SK-N-DZ (cell line): Measurements from ENCODE around the gene KMT5B. TPM values are rescaled to one million over a fixed set of nuclear protein-coding genes. Genes with fewer than 3 reads are reported as not detected.
"Not testable (repeated sequence)": the region's sequence is repeated elsewhere in the genome, so short reads cannot be mapped to it uniquely, and the experiment has no call there.

Experiments used
- DNase-seq: peaks from one replicate; pipeline ENCODE4 v3.0.0-alpha.2; 2015; ENCODE audit warnings: low spot score
- polyA plus RNA-seq, 2 experiments: library from polyadenylated mRNA; depleted of rRNA; stranded (reverse); fragments of >200 nt; gene quantifications; 2 replicates each; pipeline ENCODE4 v1.2.3, GENCODE V29; 2014

KMT5B gene
- polyA plus RNA-seq (2014; cell fraction: cytosol; rRNA removed): 34.8 and 41.5 TPM in 2 replicates
- 38.9 and 45.3 TPM in 2 replicates for polyA plus RNA-seq (2014; cell fraction: nucleus; rRNA removed)

DNA sequence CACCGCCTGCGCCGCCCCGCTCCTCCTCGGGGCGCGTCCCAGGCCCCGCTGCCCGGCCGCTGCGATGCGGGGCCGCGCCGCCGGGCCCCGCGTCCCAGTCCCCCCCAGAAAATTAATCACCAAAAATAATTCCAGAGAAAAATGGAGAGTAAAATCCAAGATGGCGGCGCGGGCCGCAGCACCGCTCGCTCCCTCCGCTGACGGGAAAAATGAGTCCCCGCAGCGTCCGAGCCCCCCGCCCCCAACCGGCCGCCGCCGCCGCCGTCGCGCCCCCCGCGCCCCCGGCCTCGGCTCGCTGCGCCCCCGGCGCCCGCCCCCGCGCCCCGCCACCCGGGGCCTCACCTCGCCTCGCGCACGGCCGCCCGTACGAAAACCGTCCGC, at the start of gene KMT5B:
TSS of gene KMT5B (minus strand) at position 162 of the 381 bp plus-strand sequence. CDS start 23,220 bp downstream, outside the sequence.
- peak; percentile 54 for DNase-seq

DNA sequence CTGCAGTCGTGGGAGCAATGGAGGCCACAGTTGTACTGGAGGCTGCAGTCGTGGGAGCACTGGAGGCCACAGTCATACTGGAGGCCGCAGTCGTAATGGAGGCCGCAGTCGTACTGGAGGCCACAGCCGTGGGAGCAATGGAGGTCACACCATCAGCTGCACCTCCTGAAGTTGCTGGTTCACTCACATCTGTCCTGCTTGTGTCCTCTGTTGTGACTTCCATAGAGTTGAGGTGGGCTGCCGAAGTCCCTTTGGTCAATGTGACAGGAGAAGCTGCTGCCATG, 49.4 kb upstream of the KMT5B start:
- DNase-seq: no peak

DNA sequence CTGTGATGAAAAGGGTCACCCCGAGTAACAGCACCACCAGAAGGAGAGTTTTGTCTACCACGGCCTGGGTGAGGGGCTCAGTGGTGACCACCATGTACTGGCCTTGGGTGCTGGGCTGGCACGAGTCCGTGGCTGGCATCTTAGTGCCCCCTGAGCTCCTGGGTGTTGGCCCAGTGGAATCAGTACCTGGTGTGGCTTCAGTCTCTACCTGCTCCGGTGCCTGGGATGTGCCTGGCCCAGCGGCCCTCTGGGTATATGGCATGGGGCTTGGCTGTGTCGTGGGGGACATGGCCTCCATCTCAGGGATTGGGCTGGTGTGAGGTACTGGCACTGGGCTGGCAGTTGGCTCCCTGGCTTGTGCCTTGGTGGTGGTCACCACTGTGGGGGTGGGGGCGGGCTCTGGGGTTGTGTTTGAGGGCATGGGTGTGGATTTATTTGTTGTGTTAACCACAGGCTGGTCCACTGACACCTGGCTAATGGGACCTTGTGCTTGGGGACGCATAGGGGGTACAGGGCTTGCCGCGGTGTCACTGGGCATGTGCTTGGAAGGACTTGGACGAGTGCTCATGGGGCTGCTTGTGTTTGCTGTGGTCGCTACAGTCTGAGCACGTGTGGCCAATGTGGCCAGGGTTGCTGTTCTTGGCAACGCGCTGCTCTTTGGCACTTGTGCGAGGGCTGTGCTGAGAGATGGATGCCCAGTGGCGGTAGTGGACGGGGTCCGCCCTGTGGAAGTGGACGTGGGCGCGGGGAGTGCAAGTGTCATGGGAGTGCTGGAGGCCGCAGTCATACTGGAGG, 48.9 kb upstream of the KMT5B start:
- no peak for DNase-seq

DNA sequence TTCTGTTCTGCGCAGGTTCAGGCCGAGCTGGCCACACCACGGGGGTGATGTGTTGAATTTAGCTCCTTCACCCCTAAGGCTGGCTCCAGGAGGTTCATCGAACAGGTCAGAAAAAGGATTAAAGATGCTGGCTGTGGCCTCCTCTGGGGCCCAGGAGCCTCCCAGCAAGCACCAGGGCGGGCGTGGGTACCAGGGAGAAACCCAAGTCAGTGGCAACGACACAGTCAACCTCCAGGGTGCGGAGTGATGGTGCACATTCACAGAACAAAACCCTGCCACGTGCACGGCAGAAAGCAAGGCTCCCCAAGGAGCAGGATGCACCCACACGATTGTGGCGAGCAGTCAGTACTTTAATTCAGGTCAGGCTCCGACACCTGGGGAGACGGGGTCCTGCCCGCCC, 47.9 kb upstream of the KMT5B start:
- no peak for DNase-seq

DNA sequence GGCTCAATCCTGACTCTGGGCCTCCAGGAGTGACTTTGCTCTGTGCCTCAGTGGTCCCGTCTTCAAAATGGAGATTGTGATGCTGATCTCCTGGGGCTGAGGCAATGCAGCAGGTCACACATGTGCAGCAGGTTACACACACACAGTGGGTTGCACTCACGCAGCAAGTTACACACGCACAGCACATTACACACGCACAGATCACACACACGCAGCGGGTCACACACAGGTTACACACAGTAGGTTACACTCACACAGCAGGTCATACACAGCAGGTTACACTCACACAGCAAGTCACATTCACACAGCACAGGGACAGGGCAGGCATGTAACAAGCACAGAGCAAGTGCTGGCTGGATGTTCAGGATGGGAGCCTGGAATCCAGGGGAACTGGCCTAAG, 47.4 kb upstream of the KMT5B start:
- no peak for DNase-seq

DNA sequence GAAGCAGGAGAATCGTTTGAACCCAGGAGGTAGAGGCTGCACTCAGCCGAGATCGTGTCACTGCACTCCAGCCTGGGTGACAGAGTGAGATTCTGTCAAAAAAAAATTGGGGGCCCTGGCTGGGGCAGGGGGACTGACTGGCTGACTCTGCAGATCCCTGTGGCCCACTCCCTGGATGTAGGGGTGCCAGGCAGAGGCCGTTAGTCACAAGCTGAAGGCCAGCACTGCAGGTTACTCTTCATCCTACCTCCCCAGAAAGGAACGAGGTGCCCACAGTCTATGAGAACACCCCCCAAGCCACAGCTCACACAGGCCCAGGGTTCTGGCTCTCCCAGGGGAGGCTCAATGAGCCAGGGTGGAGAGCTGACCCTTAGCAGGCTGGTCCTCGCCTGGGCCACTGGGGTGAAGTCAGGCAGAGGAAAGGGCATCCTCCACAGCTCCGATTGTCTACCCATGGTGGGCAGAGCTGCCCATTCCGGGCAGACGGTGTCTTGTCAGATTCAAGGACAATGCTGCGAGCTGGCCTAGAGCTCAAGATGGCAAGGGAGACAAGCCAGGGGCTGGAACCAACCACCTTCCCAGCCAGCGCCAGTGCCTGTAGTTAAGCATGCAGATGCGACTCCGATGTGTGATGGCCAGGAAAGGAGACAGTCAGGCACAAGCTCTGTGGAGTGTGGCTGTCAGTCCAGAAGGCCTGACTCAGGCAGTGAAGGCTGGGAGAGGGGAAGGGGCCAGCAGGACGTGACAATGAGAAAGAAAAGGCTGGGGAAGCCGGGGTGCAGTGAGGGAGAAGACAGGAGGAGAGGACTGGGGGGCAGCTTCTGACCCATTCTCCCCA, 46.2 kb upstream of the KMT5B start:
- no peak for DNase-seq

DNA sequence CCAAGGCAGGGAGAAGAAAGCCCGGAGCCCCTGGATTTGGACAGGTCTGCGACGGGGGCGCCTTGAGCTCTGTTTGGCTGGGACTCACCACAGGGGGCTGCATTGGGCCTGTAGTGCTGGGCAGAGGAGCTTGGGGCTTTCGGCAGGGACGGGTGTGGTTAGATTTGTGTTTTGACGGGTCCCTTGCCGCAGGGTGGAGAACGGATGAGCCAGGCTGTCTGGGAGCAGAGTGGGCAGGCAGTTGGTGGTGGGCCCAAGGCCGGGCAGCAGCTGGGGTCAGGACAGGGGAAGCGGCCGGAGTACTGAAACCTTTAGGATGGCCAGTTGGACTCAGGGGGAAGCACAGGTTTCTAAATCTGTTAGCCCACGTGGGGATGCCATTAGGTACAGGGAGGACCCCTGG, 45.3 kb upstream of the KMT5B start:
- DNase-seq: no peak

DNA sequence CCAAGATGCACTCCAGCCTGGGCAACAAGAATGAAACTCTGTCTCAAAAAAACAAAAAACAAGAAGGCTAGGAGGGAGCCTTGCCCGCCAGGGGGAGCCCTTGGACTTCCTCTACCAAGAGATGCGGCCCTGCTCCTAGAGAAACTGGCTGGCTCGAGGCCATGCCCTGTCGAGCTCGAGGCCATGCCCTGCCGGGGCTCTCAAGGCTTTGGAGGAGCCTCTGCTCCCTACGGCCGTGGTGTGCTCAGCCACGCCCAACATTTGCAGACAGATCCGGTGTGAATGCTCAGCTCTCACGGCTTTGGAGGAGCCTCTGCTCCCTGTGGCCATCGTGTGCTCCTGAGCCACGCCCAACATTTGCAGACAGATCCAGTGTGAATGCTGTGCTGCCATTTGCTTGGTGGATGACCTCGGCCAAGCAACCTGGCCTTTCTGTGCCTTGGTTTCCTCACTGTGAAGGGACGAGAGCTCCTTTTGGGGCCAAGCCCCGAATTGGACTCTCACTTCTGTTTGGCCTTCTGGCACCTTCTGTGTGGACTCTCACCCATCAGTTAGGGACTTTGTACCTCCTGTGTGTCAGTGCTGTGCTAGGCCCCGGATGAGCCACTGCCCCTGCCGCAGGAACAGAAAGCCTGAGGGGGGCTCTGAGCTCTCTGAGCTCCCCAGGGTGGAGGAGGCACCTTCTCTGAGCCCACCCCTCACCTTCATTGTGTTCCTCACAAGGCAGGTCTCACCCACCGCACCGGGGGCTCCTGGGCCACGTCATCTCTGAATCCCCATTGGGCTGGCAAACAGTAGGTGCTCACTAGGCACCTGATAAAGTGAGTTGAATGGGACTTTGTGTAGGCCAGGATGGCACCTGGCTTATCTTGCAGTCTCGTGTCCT, 44.6 kb upstream of the KMT5B start:
- DNase-seq: peak; percentile 92

DNA sequence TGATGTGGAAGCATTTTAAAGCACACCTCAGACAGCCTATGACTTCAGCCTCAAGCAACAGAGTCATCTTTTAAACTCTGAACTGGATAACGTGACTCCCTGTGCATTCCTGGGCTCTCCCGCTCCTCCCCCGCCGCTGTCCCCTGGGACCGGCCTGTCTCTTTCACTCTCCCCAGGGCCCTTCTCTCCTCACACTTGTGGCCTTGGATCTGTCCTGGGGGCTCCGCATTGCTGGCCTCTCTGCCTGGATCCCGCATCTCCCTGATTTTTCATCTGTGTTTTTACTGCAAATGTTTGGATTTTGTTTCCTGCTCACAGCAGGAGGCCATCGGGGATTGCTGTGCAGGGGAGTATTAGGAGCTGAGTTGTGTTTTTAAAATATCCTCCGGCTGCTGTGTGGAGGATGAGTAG, 43.2 kb upstream of the KMT5B start:
- DNase-seq: no peak

DNA sequence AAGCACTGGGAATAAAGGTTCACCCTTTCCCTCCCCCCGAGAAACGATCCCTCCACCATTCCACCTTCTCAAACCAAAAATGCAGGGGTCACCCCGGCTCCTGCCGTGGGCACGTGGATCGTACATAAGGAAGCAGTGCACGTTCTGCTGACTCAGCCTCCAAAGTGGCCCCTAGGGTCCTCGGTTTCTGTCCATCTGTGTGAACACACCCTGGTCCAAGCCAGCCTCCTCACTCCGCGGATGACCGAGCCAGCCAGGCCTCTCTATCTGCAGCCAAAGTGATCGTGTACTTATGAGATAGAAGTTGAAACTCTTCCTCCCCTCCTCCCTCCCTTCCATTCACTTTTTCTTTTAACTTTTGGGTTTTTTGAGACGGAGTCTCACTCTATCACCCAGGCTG, 42.4 kb upstream of the KMT5B start:
- DNase-seq: no peak

DNA sequence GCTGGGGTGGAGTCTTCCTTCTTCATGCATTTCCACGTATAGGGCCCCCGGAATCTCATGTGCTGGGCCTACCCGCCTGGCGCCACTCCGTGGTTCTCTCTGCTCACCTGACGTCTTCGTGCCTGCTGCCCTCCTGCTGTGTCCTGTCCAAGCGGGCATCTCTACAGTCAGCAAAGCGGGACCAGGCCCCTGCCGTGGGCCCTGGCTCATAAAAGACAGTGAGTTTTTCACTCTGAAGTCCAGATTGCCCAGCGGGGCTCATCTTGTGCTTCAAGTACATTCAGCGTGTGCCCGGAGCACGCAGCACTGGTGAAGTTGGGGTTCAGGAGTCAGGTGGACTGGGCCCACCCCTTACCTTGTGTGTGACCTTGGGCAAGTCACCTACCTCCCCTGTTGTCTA, 41.3 kb upstream of the KMT5B start:
- DNase-seq: no peak

DNA sequence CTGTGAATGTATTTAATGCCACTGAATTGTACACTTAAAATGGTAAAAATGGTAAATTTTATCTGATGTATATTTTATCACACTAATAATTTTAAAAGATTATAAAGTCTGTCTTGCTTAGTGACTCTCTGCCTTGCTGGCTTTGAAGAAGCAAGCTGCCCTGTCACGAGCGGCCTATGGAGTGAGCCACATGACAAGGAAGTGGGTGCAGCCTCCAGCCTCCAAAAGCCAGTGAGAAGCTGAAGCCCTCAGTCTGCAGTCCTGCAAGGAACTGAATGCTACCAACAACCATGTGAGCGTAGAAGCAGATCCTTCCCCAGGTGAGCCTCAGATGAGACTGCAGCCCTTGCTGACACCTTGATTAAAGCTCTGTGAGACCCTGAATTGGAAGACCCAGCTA, 38.7 kb upstream of the KMT5B start:
- no peak for DNase-seq

DNA sequence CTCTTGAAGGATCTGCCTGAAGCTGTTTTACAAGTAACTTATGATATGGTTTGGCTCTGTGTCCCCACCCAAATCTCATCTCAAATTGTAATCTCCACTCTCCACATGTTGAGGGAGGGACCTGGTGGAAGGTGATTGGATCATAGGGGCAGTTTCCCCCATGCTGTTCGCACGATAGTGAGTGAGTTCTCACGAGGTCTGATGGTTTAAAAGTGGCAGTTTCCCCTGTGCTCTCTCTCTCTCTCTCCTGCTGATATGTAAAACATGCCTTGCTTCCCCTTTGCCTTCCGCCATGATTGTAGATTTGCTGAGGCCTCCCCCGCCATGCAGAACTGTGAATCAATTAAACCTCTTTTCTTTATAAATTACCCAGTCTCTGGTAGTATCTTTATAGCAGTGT, 31.8 kb upstream of the KMT5B start:
- DNase-seq: not testable (repeated sequence)

DNA sequence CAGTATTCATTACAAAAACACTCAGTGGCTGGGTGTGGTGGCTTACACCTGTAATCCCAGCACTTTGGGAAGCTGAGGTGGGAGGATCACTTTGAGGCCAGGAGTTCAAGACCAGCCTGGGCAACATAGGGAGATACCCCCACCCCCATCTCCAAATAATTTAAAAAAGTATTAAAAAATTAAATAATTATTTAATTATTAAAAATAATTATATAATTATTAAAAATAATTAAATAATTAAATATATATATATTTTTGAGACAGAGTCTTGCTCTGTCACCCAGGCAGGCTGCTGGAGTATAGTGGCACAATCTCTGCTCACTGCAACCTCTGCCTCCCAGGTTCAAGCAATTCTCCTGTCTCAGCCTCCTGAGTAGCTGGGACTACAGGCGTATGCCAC, 30.8 kb upstream of the KMT5B start:
- not testable (repeated sequence) for DNase-seq

DNA sequence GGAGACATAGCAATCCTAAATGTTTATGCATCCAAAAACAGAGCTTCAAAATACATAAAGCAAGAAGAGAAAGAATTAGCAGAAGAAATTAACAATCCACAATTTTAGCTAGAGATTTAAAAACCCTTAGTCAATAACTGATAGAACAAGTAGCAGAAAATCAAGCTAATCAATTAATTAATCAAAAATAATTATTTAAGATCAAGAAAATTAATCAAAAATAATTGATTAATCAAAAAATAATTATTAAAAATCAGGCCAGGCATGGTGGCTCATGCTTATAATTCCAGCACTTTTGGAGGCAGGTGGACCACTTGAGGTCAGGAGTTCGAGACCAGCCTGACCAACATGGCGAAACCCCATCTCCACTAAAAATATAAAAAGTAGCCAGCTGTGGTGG, 29.5 kb upstream of the KMT5B start:
- no peak for DNase-seq

DNA sequence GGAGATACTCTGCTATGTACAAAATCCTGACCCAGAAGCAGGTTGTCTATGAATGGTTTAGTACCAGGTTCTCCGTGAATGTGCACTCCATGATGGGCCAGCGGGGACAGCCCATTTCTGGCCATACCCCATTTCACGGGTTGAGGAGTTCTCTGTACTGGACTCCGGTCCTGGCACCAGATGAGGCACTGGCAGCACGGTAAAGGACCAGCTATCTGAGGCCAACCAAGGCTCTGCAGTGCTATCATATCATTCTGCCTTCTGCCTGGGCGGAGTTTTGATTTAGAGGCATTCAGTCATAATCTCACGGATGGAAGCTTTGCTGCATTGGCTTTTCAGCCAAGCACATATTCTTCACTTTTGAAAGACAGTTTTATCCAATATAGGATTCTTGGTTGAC, 18.5 kb upstream of the KMT5B start:
- DNase-seq: no peak

DNA sequence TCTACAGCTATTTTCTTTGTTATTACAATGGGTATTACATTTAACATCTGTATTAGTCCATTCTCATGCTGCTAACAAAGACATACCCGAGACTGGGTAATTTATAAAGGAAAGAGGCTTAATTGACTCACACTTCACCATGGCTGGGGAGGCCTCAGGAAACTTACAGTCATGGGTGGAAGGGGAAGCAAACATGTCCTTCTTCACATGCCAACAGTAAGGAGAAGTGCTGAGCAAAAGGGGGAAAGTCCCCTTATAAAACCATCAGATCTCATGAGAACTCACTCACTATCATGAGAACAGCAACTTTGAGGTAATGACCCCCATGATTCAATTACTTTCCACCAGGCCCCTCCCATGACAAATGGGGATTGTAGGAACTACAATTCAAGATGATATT, 16.5 kb upstream of the KMT5B start:
- no peak for DNase-seq

DNA sequence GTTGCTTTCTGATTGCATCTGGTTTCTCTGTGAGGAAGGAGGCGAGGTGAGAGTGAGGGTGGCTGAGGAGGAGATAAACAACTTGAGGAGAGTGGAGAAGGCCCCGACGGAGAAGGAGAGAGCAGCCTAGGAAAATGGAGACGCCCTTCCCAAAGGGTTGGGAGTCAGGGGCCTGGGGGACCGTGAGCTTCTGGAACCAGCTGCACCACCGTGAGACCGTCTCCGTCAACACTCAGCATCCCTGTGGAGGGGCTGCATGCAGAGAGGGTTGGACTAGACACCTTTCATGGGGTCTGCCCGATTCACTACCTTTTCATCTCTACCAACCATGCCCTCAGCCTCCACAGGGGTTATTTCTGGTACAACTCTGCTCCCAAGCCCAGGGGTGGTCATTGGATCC, 13.3 kb upstream of the KMT5B start:
- DNase-seq: no peak

DNA sequence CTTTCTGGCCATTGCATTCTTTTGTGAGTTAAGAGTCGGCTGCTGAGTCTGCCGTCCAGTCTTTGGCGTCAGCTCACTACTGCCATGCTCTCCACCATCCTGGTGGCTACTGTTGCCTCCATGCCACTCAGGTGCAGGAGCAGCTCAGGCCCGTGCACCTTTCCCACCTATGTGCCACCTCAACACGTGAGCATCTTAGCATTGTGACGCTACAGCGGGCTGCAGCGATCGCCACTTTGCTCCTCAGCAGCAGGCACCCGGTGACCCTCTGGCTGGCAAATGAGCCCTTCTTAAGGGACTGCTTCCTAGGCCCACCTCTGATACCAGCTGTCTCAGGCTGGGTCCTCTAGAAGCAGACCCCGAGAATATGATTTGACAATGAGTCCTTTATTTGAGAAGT, 11.5 kb upstream of the KMT5B start:
- DNase-seq: no peak

DNA sequence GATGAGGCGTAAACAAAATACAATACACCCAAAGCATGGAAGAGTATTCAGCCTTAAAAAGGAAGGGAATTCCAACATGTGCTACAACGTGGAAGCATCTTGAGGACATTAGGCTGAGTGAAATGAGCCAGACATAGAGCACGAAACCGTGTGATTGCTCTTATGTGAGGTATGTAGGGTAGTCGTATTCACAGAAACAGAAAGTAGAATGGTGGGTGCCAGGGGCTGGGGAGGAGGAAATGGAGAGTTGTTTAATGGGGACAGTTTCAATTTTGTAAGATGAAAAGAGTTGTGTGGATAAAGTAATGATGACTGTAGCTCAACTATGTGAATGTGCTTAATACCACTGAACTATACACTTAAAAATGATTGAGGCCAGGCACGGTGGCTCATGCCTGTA, 10.2 kb upstream of the KMT5B start:
- no peak for DNase-seq

DNA sequence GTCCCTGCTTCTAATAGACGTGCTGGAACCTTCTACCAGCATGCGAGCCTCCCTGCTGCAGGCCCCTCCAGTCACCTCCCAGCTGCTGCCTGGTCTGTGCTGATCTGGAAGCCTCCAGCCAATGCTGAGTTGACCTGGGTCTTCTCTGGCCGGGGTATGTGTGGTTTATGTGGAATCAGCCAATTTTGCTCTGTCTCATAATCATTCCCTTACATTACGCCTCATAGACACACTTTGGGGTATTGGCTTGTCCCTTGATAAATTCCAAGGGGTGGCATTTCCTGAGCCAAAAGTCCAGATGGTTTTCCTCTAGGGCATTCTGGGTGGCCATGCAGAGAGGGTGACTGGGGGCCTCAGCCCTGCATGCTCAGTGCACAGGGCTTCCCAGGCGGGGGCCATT, 8.3 kb upstream of the KMT5B start:
- DNase-seq: no peak
